Mesothelial cell of epicardium (in vitro differentiated cells): ENCODE results near the gene SLC25A43. TPM values are rescaled to one million over a fixed set of nuclear protein-coding genes. Genes with fewer than 3 reads are reported as not detected.
"Not testable (repeated sequence)": the region's sequence is repeated elsewhere in the genome, so short reads cannot be mapped to it uniquely, and the experiment has no call there.

ENCODE experiments used
- DNase-seq, 2 experiments: peaks; one replicate each; pipeline ENCODE4 v3.0.0; 2021; ENCODE audit warnings: low spot score in 2 of 2; ENCODE audit not compliant: unreplicated experiment in 2 of 2
- H3K27ac Mint-ChIP-seq: 2 replicates; pipeline ENCODE4 v1.8.0; 2021; ENCODE audit warnings: mixed read lengths
- H3K27me3 Mint-ChIP-seq: 2 replicates; pipeline ENCODE4 v1.8.0; 2021; ENCODE audit warnings: low read depth, mixed read lengths
- H3K36me3 Mint-ChIP-seq: 2 replicates; pipeline ENCODE4 v1.8.0; 2021; ENCODE audit warnings: mixed read lengths
- H3K4me1 Mint-ChIP-seq: 2 replicates; pipeline ENCODE4 v1.8.0; 2021; ENCODE audit warnings: mixed read lengths
- H3K4me3 Mint-ChIP-seq: 2 replicates; pipeline ENCODE4 v1.8.0; 2021; ENCODE audit warnings: mild to moderate bottlenecking, moderate library complexity, mixed read lengths
- H3K9me3 Mint-ChIP-seq: 2 replicates; pipeline ENCODE4 v1.8.0; 2021; ENCODE audit warnings: mixed read lengths
- total RNA-seq: library from RNA; stranded (reverse); gene quantifications from 3 replicates; pipeline ENCODE4 v1.2.1, GENCODE V29; 2021
- TF ChIP-seq, protein P1 (sequence below): fragments of 200-600 bp; sonication (generic); IDR thresholded peaks from one replicate; pipeline ENCODE4 v1.5.0; 2021; ENCODE audit warnings: antibody characterized with exemption; ENCODE audit not compliant: unreplicated experiment

Gene SLC25A43
- total RNA-seq, 1 donor from 2014 or later: 6.7 TPM

GRCh38 chrX:119375561-119375960 lies 23.6 kb upstream of the SLC25A43 start:
- no peak overlapping the region for H3K27ac Mint-ChIP-seq
- no peaks in the 10 kb centered on the region for H3K4me1 Mint-ChIP-seq
- H3K27me3 Mint-ChIP-seq: no peaks in the 10 kb centered on the region
- no peak for DNase-seq
- peaks cover 32% of the 10 kb centered on the region for H3K9me3 Mint-ChIP-seq
- no peaks in the 10 kb centered on the region for H3K36me3 Mint-ChIP-seq
- no peak overlapping the region for H3K4me3 Mint-ChIP-seq
- TF ChIP-seq, protein P1, sequence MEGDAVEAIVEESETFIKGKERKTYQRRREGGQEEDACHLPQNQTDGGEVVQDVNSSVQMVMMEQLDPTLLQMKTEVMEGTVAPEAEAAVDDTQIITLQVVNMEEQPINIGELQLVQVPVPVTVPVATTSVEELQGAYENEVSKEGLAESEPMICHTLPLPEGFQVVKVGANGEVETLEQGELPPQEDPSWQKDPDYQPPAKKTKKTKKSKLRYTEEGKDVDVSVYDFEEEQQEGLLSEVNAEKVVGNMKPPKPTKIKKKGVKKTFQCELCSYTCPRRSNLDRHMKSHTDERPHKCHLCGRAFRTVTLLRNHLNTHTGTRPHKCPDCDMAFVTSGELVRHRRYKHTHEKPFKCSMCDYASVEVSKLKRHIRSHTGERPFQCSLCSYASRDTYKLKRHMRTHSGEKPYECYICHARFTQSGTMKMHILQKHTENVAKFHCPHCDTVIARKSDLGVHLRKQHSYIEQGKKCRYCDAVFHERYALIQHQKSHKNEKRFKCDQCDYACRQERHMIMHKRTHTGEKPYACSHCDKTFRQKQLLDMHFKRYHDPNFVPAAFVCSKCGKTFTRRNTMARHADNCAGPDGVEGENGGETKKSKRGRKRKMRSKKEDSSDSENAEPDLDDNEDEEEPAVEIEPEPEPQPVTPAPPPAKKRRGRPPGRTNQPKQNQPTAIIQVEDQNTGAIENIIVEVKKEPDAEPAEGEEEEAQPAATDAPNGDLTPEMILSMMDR: no peak

DNA sequence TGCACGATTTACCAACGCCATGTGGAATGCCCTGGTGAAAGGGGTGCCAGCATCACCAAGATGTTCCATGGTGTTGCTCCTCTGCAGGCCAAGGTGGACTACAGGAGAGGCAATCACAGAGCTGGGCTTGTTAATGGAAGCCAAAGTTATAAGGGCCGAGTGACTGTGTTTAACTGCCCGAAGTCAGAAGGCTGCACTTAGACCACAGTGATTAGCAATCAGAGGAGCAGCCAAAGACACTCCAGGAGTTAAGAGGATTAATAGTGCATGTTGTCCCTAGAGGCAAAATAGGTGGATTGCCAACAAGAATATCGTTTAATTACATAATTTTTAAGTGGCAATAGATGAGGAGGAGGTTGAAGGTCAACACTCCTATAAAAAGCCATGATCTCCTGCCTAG lies 22.8 kb upstream of the SLC25A43 start:
- no peaks in the 10 kb centered on the region for H3K36me3 Mint-ChIP-seq
- no peaks in the 10 kb centered on the region for H3K4me1 Mint-ChIP-seq
- peaks cover 32% of the 10 kb centered on the region for H3K9me3 Mint-ChIP-seq
- DNase-seq: no peak
- no peak overlapping the region for H3K4me3 Mint-ChIP-seq
- no peak overlapping the region for H3K27ac Mint-ChIP-seq
- H3K27me3 Mint-ChIP-seq: no peaks in the 10 kb centered on the region
- TF ChIP-seq, protein P1: no peak

DNA sequence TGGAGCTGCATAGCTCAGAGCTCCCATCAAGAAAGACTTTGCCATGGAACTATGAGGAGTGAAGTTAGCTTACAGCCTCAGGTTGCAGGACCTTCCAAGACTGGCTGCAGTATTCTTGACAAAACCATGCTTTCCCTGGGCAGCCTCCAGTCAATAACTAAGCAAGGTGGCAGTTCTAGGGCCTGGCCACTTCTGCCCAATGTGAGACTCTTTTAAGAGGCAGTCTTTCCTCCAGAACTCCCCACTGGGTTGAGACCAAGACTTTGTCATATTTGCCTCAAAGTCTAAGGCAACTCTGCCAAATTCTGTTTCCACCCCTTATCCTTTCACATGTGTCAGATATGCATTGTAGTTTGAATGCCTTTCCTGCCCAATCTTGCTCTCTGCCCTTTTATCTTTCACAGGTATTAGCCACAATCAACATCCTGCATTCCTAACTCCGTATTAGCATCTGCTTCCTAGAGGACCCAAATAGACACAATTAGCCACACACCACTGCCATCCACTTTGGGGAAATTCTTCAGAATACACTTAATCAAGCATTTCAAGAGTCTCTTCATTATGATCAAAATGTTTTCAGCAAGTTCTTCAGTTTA lies 17.7 kb upstream of the SLC25A43 start:
- no peaks in the 10 kb centered on the region for H3K27me3 Mint-ChIP-seq
- H3K4me1 Mint-ChIP-seq: no peaks in the 10 kb centered on the region
- H3K4me3 Mint-ChIP-seq: no peak overlapping the region
- H3K27ac Mint-ChIP-seq: no peak overlapping the region
- H3K36me3 Mint-ChIP-seq: no peaks in the 10 kb centered on the region
- TF ChIP-seq, protein P1: no peak
- DNase-seq: no peak
- H3K9me3 Mint-ChIP-seq: peaks cover 18% of the 10 kb centered on the region

- Mint-ChIP-seq H3K4me3 (no peak overlapping the region), H3K36me3 (no peaks in the 10 kb centered on the region), H3K27me3 (no peaks in the 10 kb centered on the region), H3K27ac (no peak overlapping the region), H3K4me1 (no peaks in the 10 kb centered on the region), H3K9me3 (peaks cover 16% of the 10 kb centered on the region)
- no peak for DNase-seq
- TF ChIP-seq, protein P1: no peak
Measured at GRCh38 chrX:119382606-119383005, 16.5 kb upstream of the SLC25A43 start.

- H3K9me3 Mint-ChIP-seq: peaks cover 21% of the 10 kb centered on the region
- not testable (repeated sequence) for H3K4me3 Mint-ChIP-seq, H3K27me3 Mint-ChIP-seq, H3K36me3 Mint-ChIP-seq, H3K4me1 Mint-ChIP-seq, DNase-seq, H3K27ac Mint-ChIP-seq
Measured at GRCh38 chrX:119386685-119387084, 12.5 kb upstream of the SLC25A43 start.

DNA sequence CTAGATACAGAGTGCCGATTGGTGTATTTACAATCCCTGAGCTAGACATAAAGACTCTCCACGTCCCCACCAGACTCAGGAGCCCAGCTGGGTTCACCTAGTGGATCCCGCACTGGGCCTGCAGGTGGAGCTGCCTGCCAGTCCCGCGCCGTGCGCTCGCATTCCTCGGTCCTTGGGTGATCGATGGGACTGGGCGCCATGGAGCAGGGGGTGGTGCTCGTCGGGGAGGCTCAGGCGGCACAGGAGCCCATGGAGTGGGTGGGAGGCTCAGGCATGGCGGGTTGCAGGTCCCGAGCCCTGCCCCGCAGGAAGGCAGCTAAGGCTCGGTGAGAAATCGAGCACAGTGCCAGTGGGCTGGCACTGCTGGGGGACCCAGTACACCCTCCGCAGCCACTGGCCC lies 11.7 kb upstream of the SLC25A43 start:
- DNase-seq, H3K27ac Mint-ChIP-seq, H3K4me1 Mint-ChIP-seq, H3K36me3 Mint-ChIP-seq, H3K27me3 Mint-ChIP-seq, H3K4me3 Mint-ChIP-seq: not testable (repeated sequence)
- H3K9me3 Mint-ChIP-seq: peaks cover 21% of the 10 kb centered on the region

DNA sequence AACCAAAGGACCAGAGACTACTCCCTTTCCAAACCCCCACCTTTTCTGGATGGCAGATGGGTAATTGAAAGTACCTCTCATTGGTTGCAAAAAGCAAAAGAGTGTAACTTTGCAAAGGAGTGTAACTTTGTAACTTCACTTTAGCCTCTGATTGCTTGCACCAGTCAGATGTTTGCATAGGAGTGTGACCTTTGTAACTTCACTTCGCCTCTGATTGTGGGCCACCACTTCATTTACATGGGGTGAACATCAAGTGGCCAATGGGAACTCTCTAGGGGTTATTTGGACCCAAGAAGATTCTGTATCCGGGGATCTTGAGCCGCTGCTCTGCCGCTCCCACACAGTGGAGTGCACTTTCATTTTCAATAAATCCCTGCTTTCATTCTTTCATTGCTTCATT lies 9.9 kb upstream of the SLC25A43 start:
- Mint-ChIP-seq H3K36me3 (no peaks in the 10 kb centered on the region), H3K27ac (no peak overlapping the region), H3K4me1 (peaks cover 7% of the 10 kb centered on the region), H3K4me3 (no peak overlapping the region), H3K9me3 (peaks cover 31% of the 10 kb centered on the region), H3K27me3 (no peaks in the 10 kb centered on the region)
- TF ChIP-seq, protein P1: no peak
- no peak for DNase-seq
